Mucosa of stomach (tissue), 1 donor: ENCODE measurements around the gene FLNA.
"Not testable (repeated sequence)": the region's sequence is repeated elsewhere in the genome, so short reads cannot be mapped to it uniquely, and the experiment has no call there.

ENCODE experiments used
- H3K27me3 ChIP-seq: one replicate; pipeline ENCODE4 v1.7.0; 2013; ENCODE audit warnings: mild to moderate bottlenecking, low read length; ENCODE audit not compliant: control insufficient read depth, insufficient read depth
- H3K36me3 ChIP-seq: one replicate; pipeline ENCODE4 v1.7.0; 2013; ENCODE audit warnings: low read length; ENCODE audit not compliant: control insufficient read depth, insufficient read depth
- H3K4me1 ChIP-seq: one replicate; pipeline ENCODE4 v1.7.0; 2013; ENCODE audit warnings: mild to moderate bottlenecking, low read length; ENCODE audit not compliant: control insufficient read depth, insufficient read depth
- H3K4me3 ChIP-seq: one replicate; pipeline ENCODE4 v1.7.0; 2013; ENCODE audit warnings: low read length
- H3K9ac ChIP-seq: one replicate; pipeline ENCODE4 v1.7.0; 2013; ENCODE audit warnings: mild to moderate bottlenecking, low read length, moderate library complexity
- H3K9me3 ChIP-seq: one replicate; pipeline ENCODE4 v1.7.0; 2013; ENCODE audit warnings: mild to moderate bottlenecking, low read length, moderate library complexity; ENCODE audit not compliant: control insufficient read depth
- donor health status: Pancreatic carcinoma.

Gene FLNA

DNA sequence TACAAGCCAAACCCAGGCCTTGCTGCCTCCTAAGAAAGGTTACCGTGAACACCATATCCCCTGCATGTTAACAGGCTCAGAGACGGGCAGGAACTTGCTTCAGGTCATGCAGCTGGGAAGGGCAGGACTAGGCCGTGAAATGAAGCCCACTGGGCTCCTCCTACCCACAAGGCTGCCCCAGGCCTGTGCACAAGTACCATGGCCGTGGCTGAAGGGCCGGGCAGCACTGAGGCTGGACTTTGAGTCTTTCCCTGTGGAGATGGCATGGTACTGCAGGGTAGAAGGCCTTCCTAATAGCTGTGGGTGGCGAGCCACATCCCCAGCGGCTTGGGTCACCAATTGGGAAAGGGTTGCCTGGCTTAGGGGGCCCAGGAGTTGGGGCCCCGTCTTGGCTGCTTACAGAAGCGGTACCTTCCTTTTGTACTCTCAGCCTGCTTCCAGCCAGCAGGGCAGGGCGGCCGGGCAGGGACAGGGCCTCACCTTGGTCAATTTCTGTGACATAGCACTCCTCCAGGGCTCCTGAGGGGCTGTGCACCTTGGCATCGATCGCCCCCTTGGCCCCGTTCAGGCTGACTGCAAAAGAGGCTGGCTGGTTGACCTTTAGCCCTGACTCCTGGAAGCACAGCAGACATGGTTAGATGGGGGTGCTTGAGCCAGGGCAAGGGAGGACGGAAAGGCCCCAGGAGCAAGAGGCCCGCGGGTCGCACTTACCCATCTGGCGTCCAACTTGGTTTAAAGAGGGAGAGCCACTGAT lies 23.8 kb downstream of the FLNA start:
- H3K9ac ChIP-seq = no peak overlapping the region
- H3K9me3 ChIP-seq = no peaks in the 10 kb centered on the region
- H3K4me1 ChIP-seq = peaks cover 17% of the 10 kb centered on the region
- no peaks in the 10 kb centered on the region for H3K27me3 ChIP-seq
- no peak overlapping the region for H3K4me3 ChIP-seq
- no peaks in the 10 kb centered on the region for H3K36me3 ChIP-seq

- no peak overlapping the region for H3K4me3 ChIP-seq
- H3K36me3 ChIP-seq = no peaks in the 10 kb centered on the region
- H3K9me3 ChIP-seq = no peaks in the 10 kb centered on the region
- peaks cover 17% of the 10 kb centered on the region for H3K4me1 ChIP-seq
- no peak overlapping the region for H3K9ac ChIP-seq
- no peaks in the 10 kb centered on the region for H3K27me3 ChIP-seq
Observed at GRCh38 chrX:154349979-154350378, 24.5 kb downstream of the FLNA start.

GRCh38 chrX:154349359-154349935 lies 25.0 kb downstream of the FLNA start:
- no peaks in the 10 kb centered on the region for H3K27me3 ChIP-seq
- H3K36me3 ChIP-seq = no peaks in the 10 kb centered on the region
- H3K4me3 ChIP-seq = no peak overlapping the region
- H3K9me3 ChIP-seq = no peaks in the 10 kb centered on the region
- H3K4me1 ChIP-seq = peaks cover 17% of the 10 kb centered on the region
- no peak overlapping the region for H3K9ac ChIP-seq

GRCh38 chrX:154348646-154349358 lies 25.6 kb downstream of the FLNA start:
- Histone ChIP-seq H3K4me1 (peaks cover 17% of the 10 kb centered on the region), H3K4me3 (no peak overlapping the region), H3K27me3 (no peaks in the 10 kb centered on the region), H3K9ac (no peak overlapping the region), H3K36me3 (no peaks in the 10 kb centered on the region), H3K9me3 (no peaks in the 10 kb centered on the region)

GRCh38 chrX:154348114-154348531 lies 26.3 kb downstream of the FLNA start:
- peaks cover 17% of the 10 kb centered on the region for H3K4me1 ChIP-seq
- H3K9me3 ChIP-seq = no peaks in the 10 kb centered on the region
- no peak overlapping the region for H3K4me3 ChIP-seq
- no peaks in the 10 kb centered on the region for H3K36me3 ChIP-seq
- H3K27me3 ChIP-seq = no peaks in the 10 kb centered on the region
- no peak overlapping the region for H3K9ac ChIP-seq

DNA sequence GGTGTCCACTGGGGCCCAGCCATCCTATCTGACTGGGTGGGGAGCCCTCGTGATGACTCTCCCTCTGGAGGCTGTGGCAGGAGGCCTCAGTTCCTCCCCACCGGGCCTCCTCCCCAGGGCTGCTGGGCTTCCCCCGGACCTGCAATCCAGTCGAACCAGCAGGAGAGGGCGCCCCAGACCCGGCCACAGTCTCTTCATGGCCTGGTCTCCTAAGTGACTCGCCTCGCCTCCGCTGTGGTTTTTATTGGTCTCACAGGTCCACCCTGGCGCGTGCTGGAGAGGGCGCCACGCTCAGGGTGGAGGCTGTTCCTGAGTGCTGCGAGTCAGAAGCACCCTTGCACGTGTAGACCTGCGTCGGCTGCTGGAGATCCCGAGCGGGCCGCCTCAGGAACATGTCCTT lies 30.8 kb downstream of the FLNA start:
- H3K36me3 ChIP-seq, H3K9ac ChIP-seq, H3K4me3 ChIP-seq, H3K9me3 ChIP-seq, H3K4me1 ChIP-seq, H3K27me3 ChIP-seq: not testable (repeated sequence)

GRCh38 chrX:154343063-154343462 lies 31.4 kb downstream of the FLNA start:
- not testable (repeated sequence) for H3K9ac ChIP-seq, H3K9me3 ChIP-seq, H3K4me1 ChIP-seq, H3K36me3 ChIP-seq, H3K4me3 ChIP-seq, H3K27me3 ChIP-seq

DNA sequence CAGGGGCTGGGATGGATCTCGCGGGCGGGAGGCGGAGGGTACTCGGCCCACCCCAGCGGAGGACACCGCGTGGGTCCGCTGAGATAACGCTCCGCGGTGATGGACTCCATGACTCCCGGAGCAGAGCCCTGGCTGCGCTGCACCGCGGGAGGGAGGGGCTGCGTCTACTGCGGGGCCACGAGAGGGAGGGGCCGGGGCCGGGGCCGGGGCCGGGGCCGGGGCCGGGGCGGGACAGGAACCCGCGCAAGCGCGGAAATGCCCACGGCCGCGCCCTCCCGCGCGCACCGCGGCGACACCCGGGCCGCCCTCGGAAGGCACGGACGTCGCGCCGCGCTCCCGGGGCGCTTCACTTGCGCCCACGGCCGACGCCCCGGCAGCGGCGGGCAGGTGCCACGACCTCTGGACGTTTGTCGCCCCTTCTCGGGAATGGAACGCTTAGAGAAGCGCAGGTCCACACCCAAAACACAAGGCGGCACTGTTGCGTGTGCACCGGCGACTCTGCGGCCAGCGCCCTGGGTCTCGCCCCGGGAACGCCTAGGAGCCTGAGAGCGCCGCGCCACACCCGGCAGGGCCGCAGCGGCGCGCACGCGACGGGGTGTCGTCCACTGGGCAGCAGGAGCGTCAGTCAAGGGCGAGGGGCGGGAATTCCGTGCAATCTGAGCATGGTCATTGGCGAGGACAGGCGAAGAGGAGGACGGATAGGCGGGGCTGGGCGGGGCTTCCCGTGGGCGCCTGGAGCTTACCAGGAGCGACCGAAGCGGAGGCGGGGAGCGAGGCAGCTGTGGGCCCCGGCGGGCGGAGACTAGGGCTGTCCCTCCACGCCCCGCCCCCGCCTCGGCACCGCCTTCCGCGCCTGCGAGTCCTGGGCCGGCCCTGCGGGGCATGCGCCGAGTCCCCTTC lies 32.8 kb downstream of the FLNA start:
- H3K27me3 ChIP-seq, H3K36me3 ChIP-seq, H3K9me3 ChIP-seq, H3K9ac ChIP-seq, H3K4me1 ChIP-seq, H3K4me3 ChIP-seq: not testable (repeated sequence)

DNA sequence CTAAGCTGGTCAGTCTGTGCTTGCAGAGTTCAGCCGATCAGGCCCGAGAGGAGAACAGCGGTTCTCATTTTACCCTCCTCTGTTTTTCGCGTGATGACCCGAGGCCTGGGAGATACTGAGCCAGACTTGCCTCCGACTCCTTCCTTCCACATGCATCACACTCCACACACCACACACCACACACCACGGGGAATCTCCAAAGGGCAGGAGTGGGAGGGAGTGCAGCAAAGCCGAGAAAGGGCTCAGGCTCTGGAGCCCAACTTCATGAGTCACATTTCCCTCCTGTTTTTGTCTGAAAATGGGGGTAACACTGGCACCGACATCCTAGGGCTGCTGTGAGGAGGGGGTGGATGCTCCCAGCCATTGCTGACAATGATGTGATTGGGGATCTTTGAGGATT lies 39.9 kb downstream of the FLNA start:
- H3K4me1 ChIP-seq = no peaks in the 10 kb centered on the region
- H3K36me3 ChIP-seq = no peaks in the 10 kb centered on the region
- H3K9me3 ChIP-seq = no peaks in the 10 kb centered on the region
- H3K4me3 ChIP-seq = no peak overlapping the region
- no peak overlapping the region for H3K9ac ChIP-seq
- H3K27me3 ChIP-seq = no peaks in the 10 kb centered on the region

DNA sequence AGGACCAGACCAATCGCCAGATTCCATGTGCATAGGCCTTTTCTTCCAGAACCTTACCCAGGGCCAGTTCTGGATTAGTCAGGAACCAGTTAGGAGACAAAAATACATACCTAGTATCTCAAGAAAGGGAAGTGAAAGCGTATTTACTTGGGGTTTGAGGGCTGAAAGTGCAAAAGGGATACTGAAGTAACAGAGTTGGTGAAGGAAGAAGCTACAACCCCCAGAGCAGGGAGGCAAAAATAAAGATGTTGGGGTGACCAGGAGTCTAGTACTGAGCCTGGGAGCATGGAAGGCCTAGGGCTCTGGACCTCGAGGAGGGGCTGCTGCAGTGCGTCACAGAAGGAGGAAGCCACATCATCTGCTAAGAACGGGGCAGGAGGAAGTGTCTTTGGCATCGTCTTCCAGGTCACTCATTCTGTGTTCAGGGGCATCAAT lies 40.6 kb downstream of the FLNA start:
- no peaks in the 10 kb centered on the region for H3K4me1 ChIP-seq
- no peak overlapping the region for H3K4me3 ChIP-seq
- H3K9ac ChIP-seq = no peak overlapping the region
- no peaks in the 10 kb centered on the region for H3K27me3 ChIP-seq
- H3K9me3 ChIP-seq = no peaks in the 10 kb centered on the region
- no peaks in the 10 kb centered on the region for H3K36me3 ChIP-seq

DNA sequence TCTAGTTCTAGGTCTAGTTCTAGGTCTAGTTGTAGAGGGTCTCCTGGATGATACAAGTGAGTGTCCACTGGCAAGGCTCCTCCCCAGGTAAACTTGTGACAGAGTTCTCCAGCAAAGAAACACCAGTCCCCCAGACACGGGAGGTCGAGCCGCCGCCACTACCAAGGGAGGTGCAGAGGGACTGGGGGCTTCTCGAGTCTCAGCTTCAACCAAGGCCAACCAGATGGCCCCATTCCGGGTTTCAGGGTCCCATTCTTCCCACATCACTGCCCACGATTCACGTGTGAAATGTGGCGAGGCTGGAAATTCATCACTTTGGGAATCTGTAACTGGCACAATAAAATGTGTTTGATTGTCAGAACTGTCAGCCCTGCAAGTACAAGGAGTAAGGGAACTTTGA lies 41.3 kb downstream of the FLNA start:
- no peak overlapping the region for H3K4me3 ChIP-seq
- H3K36me3 ChIP-seq = no peaks in the 10 kb centered on the region
- no peak overlapping the region for H3K9ac ChIP-seq
- H3K4me1 ChIP-seq = no peaks in the 10 kb centered on the region
- no peaks in the 10 kb centered on the region for H3K27me3 ChIP-seq
- no peaks in the 10 kb centered on the region for H3K9me3 ChIP-seq

GRCh38 chrX:154332561-154332960 lies 41.9 kb downstream of the FLNA start:
- no peaks in the 10 kb centered on the region for H3K9me3 ChIP-seq

More at GRCh38 chrX:154332561-154332960, 41.9 kb downstream of the FLNA start:
- H3K4me3 ChIP-seq = no peak overlapping the region
- no peak overlapping the region for H3K9ac ChIP-seq
- no peaks in the 10 kb centered on the region for H3K27me3 ChIP-seq
- no peaks in the 10 kb centered on the region for H3K36me3 ChIP-seq
- H3K4me1 ChIP-seq = no peaks in the 10 kb centered on the region
